Suprapubic skin (tissue), 4 donors: ENCODE measurements around the gene CFD. TPM values are rescaled to one million over a fixed set of nuclear protein-coding genes. Genes with fewer than 3 reads are reported as not detected.
A peak's percentile ranks its signal among the peaks of the same experiment; 100 is the strongest.
"Not testable (repeated sequence)": the region's sequence is repeated elsewhere in the genome, so short reads cannot be mapped to it uniquely, and the experiment has no call there.

ENCODE experiments used
- DNase-seq, 2 donors: peaks; one replicate each; pipeline ENCODE4 v3.0.0-alpha.2; 2019; ENCODE audit warnings: low spot score in 2 of 2
- H3K27ac ChIP-seq: fragments of 200-600 bp; sonication (generic); one replicate; pipeline ENCODE4 v1.5.1; 2019
- H3K27me3 ChIP-seq: fragments of 200-600 bp; sonication (generic); one replicate; pipeline ENCODE4 v1.5.1; 2019
- H3K36me3 ChIP-seq: fragments of 200-600 bp; sonication (generic); one replicate; pipeline ENCODE4 v1.5.1; 2019
- H3K4me1 ChIP-seq: fragments of 200-600 bp; sonication (generic); one replicate; pipeline ENCODE4 v1.5.1; 2019
- H3K4me3 ChIP-seq: fragments of 200-600 bp; sonication (generic); one replicate; pipeline ENCODE4 v1.5.1; 2019; ENCODE audit warnings: mild to moderate bottlenecking
- H3K9me3 ChIP-seq: fragments of 200-600 bp; sonication (generic); one replicate; pipeline ENCODE4 v1.5.1; 2019
- EP300 ChIP-seq: sonication (generic); formaldehyde crosslinking; IDR thresholded peaks from one replicate; pipeline ENCODE4 v1.6.1; 2017; ENCODE audit warnings: antibody characterized with exemption
- POLR2A ChIP-seq, 2 donors: fragments of 450-650 bp; IDR thresholded peaks; one replicate each; pipeline ENCODE4 v1.6.1; 2017; ENCODE audit warnings: antibody characterized with exemption in 2 of 2, mild to moderate bottlenecking in 2 of 2, moderate library complexity in 2 of 2
- POLR2AphosphoS5 ChIP-seq, 3 donors: sonication (generic); formaldehyde crosslinking; IDR thresholded peaks; one replicate each; pipeline ENCODE4 v1.6.1; 2017; ENCODE audit warnings: antibody characterized with exemption in 3 of 3
- WGBS: methylation state at CpG from one replicate; pipeline ENCODE4 v1.1.5; 2018; 5-methylcytosine and 5-hydroxymethylcytosine counted together
- total RNA-seq, 4 donors: library from RNA; depleted of rRNA; stranded (reverse); fragments of >200 nt; gene quantifications; one replicate each; pipeline ENCODE4 v1.1.0, GENCODE V29; 2016
- TF ChIP-seq, protein P1 (sequence below), 2 donors: fragments of 200-600 bp in 1 of 2; fragments of 450-650 bp in 1 of 2; sonication (generic) in 1 of 2; IDR thresholded peaks; one replicate each; pipeline ENCODE4 v1.5.1; 2016 to 2019; ENCODE audit warnings: antibody characterized with exemption in 2 of 2, mild to moderate bottlenecking in 1 of 2, moderate library complexity in 1 of 2

CFD gene
- total RNA-seq, 4 donors from 2014 or later: 195 to 332 (median 294) TPM

DNA sequence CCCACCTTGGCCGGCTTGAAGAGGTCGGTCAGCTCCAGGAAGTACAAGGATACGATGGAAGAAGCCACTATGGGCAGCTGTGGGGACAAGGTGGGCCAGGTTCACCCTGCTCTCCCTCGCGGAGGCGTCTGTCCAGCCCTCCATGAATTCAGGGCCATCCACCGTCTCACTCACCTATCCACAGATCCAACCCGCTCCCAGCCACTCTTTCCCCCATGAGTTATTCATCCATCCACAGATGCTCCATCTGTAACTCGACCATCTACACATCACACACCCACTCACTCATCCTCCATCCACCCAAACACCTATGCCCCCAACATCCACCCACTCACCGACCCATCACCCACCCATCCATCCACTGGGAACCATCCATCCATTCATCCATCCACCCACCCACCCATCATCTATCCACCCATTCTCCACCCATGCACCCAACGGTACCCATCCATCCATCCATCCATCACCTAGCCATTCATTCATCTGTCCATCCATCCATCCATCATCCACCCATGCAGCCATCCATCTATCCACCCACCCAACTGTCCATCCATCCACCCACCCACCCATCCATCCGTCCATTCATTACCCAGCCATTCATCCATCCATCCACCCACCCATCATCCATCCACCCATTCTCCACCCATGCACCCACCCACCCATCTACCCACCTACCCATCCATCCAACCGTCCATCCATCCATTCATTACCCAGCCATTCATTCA, 43.5 kb upstream of the CFD start:
- no peaks in the 10 kb centered on the region for H3K9me3 ChIP-seq
- peaks cover 25% of the 10 kb centered on the region for H3K36me3 ChIP-seq
- no peak for TF ChIP-seq POLR2A (IDR thresholded peaks at IDR 0.05)
- no peak for TF ChIP-seq POLR2AphosphoS5 (IDR thresholded peaks at IDR 0.05)
- TF ChIP-seq, protein P1, sequence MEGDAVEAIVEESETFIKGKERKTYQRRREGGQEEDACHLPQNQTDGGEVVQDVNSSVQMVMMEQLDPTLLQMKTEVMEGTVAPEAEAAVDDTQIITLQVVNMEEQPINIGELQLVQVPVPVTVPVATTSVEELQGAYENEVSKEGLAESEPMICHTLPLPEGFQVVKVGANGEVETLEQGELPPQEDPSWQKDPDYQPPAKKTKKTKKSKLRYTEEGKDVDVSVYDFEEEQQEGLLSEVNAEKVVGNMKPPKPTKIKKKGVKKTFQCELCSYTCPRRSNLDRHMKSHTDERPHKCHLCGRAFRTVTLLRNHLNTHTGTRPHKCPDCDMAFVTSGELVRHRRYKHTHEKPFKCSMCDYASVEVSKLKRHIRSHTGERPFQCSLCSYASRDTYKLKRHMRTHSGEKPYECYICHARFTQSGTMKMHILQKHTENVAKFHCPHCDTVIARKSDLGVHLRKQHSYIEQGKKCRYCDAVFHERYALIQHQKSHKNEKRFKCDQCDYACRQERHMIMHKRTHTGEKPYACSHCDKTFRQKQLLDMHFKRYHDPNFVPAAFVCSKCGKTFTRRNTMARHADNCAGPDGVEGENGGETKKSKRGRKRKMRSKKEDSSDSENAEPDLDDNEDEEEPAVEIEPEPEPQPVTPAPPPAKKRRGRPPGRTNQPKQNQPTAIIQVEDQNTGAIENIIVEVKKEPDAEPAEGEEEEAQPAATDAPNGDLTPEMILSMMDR (IDR thresholded peaks at IDR 0.05): no peak
- no peak for TF ChIP-seq EP300
- WGBS: 93% methylated on average over 13 of the region's 13 CpGs
- H3K27ac ChIP-seq: no peak overlapping the region
- peaks cover 2% of the 10 kb centered on the region for H3K27me3 ChIP-seq
- H3K4me1 ChIP-seq: no peaks in the 10 kb centered on the region
- H3K4me3 ChIP-seq: no peak overlapping the region
- no peak for DNase-seq

DNA sequence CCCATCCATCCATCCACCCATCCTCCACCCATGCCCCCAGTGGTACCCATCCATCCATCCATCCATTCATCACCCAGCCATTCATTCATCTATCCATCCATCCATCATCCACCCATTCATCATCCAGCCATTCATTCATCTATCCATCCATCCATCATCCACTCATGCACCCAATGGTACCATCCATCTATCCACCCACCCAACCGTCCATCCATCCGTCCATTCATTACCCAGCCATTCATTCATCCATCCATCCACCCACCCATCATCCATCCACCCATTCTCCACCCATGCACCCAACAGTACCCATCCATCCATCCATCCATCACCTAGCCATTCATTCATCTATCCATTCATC, 43.0 kb upstream of the CFD start:
- WGBS: 89% methylated on average over 2 of the region's 2 CpGs
- Histone ChIP-seq H3K27me3 (peaks cover 7% of the 10 kb centered on the region), H3K4me1 (peaks cover 4% of the 10 kb centered on the region), H3K4me3 (no peak overlapping the region), H3K36me3 (peaks cover 19% of the 10 kb centered on the region), H3K9me3 (no peaks in the 10 kb centered on the region), H3K27ac (no peak overlapping the region)
- TF ChIP-seq POLR2AphosphoS5 (IDR thresholded peaks at IDR 0.05) (no peak), POLR2A (IDR thresholded peaks at IDR 0.05) (no peak), EP300 (no peak)
- TF ChIP-seq, protein P1 (IDR thresholded peaks at IDR 0.05): no peak
- no peak for DNase-seq

DNA sequence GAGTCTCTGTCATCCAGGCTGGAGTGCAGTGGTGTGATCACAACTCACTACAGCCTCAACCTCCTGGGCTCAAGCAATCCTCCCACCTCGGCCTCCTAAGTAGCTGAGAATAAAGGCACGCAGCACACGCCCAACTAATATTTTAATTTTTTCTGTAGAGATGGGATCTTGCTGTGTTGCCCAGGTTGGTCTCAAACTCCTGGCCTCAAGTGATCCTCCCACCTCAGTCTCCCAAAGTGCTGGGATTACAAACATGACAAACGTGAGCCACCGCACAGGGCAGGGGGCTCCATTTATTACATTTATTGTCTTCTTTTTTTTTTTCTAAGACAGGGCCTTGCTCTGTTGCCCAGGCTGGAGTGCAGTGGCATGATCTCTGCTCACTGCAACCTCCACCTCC, 39.3 kb upstream of the CFD start:
- Histone ChIP-seq H3K27me3 (peaks cover 29% of the 10 kb centered on the region), H3K4me1 (peaks cover 15% of the 10 kb centered on the region)
- H3K9me3 ChIP-seq, H3K36me3 ChIP-seq, DNase-seq, H3K4me3 ChIP-seq, H3K27ac ChIP-seq: not testable (repeated sequence)
- 95% methylated on average over 5 of the region's 5 CpGs for WGBS

DNA sequence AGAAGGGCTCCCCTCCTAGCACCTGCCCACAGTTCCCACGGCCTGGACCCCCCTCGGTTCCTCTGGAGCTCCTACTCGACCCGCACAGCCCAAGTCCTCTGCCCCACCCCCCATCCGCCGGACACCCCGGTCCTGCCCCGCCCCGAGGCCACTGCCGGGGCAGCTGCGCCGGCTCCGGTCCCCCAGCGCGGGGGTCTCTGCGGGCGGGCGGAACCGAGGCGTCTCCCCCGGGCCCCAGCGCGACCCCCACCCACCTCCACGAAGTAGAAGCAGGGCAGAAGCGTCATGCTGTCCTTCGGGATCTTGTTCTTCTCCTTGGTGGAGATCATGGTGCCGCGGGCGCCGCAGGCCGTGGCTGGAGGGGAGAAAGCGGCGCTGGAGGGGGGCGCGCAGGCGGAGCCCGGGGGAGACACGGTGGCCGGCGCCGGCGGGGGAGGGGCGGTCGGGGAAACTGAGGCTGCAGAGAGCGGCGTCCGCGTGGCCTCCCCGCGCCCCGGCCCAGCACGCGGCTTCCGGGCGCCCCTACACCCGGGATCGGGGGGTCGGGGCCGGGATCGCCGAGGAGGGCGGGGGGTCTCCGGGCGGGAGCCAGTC, 38.1 kb upstream of the CFD start:
- WGBS: 5% methylated on average over 18 of the region's 64 CpGs
- Histone ChIP-seq H3K4me3 (peak overlapping the region; percentile 47), H3K9me3 (no peaks in the 10 kb centered on the region), H3K27me3 (peaks cover 29% of the 10 kb centered on the region), H3K27ac (no peak overlapping the region), H3K4me1 (peaks cover 15% of the 10 kb centered on the region), H3K36me3 (no peaks in the 10 kb centered on the region)
- TF ChIP-seq EP300: no peak
- no peak for DNase-seq

DNA sequence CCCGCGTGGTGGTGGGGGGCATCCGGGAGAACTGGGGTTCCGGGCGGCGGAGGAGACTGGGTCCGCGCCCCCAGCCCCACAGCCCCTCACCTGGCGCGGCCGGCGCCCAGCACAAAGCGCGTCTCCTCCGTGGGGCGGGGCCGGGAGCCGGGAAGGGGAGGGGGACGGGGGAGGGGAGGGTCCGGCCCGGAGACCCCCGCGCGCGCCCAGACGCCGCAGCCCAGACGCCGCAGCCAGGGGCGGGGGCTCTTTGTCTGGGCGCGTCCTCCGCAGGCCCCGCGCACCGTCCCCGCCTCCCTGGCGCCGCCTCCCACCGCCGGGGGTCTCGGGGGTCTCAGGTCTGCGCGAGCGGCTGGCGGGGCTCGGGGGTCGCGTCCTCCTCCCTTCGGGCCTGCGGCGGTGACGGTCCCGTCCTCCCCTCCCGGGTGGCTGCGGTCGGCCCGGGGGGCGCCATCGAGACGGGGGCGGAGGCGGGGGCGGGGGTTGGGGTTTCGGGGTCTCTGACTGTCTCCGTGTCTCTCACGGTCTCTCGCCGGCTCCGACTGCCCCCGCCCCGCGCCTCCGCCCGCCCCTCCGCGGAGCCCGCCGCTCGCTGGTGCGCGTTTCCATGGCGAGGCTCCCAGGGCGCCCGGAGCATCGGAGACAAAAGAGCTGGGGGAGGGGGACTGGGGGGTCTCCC, 37.5 kb upstream of the CFD start, which contains the start of gene PLPPR3:
Gene PLPPR3, minus strand, starts transcription at position 131 of the 679 bp plus-strand sequence. CDS start 396 bp downstream, outside the sequence.
- H3K27me3 ChIP-seq: peaks cover 29% of the 10 kb centered on the region
- H3K9me3 ChIP-seq: no peaks in the 10 kb centered on the region
- TF ChIP-seq, protein P1 (IDR thresholded peaks at IDR 0.05): no peak
- TF ChIP-seq EP300 (no peak), POLR2AphosphoS5 (IDR thresholded peaks at IDR 0.05) (no peak), POLR2A (IDR thresholded peaks at IDR 0.05) (no peak)
- no peaks in the 10 kb centered on the region for H3K36me3 ChIP-seq
- DNase-seq: no peak
- peaks cover 15% of the 10 kb centered on the region for H3K4me1 ChIP-seq
- H3K4me3 ChIP-seq: peak within 1 kb of the TSS; percentile 47
- H3K27ac ChIP-seq: no peak within 1 kb of the TSS
- 0% methylated on average over 1 of the region's 86 CpGs for WGBS

DNA sequence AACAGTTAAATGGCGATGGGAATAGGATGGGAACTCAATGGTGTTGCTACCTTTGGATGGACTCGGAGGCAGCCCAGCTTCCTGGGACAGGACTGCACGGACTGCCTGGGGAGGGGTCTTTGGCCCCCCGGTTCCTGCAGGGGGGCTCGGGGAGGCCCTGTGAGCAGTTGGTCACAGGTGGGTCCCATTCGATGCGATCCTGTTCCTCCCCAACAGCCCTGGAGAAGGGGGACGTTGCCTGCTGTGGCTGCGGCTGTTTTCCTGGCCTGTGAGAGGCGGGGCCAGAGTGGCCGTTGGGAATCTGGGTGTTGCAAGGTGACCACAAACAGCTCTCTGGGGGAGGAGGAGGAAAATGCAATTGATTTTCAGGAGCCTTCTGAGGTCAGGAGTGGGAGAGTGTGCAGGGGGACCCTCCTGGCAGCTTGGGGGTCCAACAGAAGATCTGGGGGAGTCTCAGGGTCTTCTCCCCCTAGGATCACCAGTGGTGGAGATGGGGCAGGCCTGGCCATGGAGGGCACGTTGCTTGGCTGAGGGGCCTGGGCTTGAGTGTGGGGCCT, 35.8 kb upstream of the CFD start:
- Histone ChIP-seq H3K27ac (no peak overlapping the region), H3K4me3 (no peak overlapping the region), H3K9me3 (no peaks in the 10 kb centered on the region), H3K4me1 (peaks cover 24% of the 10 kb centered on the region), H3K36me3 (no peaks in the 10 kb centered on the region), H3K27me3 (peaks cover 34% of the 10 kb centered on the region)
- TF ChIP-seq POLR2AphosphoS5 (IDR thresholded peaks at IDR 0.05) (no peak), EP300 (no peak), POLR2A (IDR thresholded peaks at IDR 0.05) (no peak)
- TF ChIP-seq, protein P1 (IDR thresholded peaks at IDR 0.05): no peak
- WGBS: 76% methylated on average over 11 of the region's 12 CpGs
- no peak for DNase-seq
